SK-N-SH (cell line): ENCODE measurements around the gene PARD3. TPM values are rescaled to one million over a fixed set of nuclear protein-coding genes. Genes with fewer than 3 reads are reported as not detected.

Experiments used
- CTCF ChIA-PET: fragments of 300-600, 350-600 bp; formaldehyde crosslinking; extraction: SDS; loops from one replicate; lab custom pipeline; 2021; lab: Yijun Ruan, JAX
- POLR2A ChIA-PET: fragments of 350-600 bp; sonication (Branson Sonifier 250); formaldehyde crosslinking; extraction: SDS; loops from one replicate; lab custom pipeline; 2020; ENCODE audit warnings: antibody characterized with exemption, inconsistent platforms; lab: Yijun Ruan, JAX
- DNase-seq: peaks from one replicate; pipeline ENCODE4 v3.0.0; 2012
- H2AFZ ChIP-seq: fragments of 200-600 bp; sonication (generic); 2 replicates; pipeline ENCODE4 v1.8.1; 2016; ENCODE audit warnings: antibody characterized with exemption, mild to moderate bottlenecking, low read depth
- H3F3A ChIP-seq: fragments of 200-600 bp; sonication (generic); replicated peaks from 2 replicates; pipeline ENCODE3; 2016; ENCODE audit warnings: antibody characterized with exemption, mild to moderate bottlenecking; ENCODE audit not compliant: insufficient read depth
- H3K27ac ChIP-seq, 2 experiments: fragments of 200-500 bp in 1 of 2; fragments of 200-600 bp in 1 of 2; sonication (Bioruptor generic) in 1 of 2; sonication (generic), shearing (Covaris generic) in 1 of 2; 2 replicates each; pipeline versions ENCODE4 v1.5.1 to v1.6.1; 2014 to 2016; ENCODE audit warnings: low read depth in 2 of 2, inconsistent platforms in 1 of 2, low read length in 1 of 2, mild to moderate bottlenecking in 1 of 2, mixed read lengths in 1 of 2
- H3K27me3 ChIP-seq: fragments of 200-600 bp; sonication (generic), shearing (Covaris generic); 2 replicates; pipeline ENCODE4 v1.6.1; 2016; ENCODE audit warnings: mixed run types; ENCODE audit not compliant: insufficient read depth
- H3K36me3 ChIP-seq, 2 experiments: fragments of 200-500 bp in 1 of 2; fragments of 200-600 bp in 1 of 2; sonication (Bioruptor generic) in 1 of 2; sonication (generic) in 1 of 2; replicated peaks in 1 of 2; 2 replicates each; pipeline versions ENCODE3 to v1.5.1; 2014 to 2016; ENCODE audit warnings: low read length in 1 of 2, mild to moderate bottlenecking in 1 of 2; ENCODE audit not compliant: insufficient read depth in 2 of 2, control insufficient read depth in 1 of 2
- H3K4me1 ChIP-seq, 2 experiments: fragments of 200-500 bp in 1 of 2; fragments of 200-600 bp in 1 of 2; sonication (Bioruptor generic) in 1 of 2; sonication (generic), shearing (Covaris generic) in 1 of 2; 2 replicates each; pipeline versions ENCODE4 v1.5.1 to v1.6.1; 2014 to 2016; ENCODE audit warnings: low read depth in 1 of 2, low read length in 1 of 2, mixed run types in 1 of 2; ENCODE audit not compliant: insufficient read depth in 2 of 2, control insufficient read depth in 1 of 2
- H3K4me2 ChIP-seq: fragments of 200-600 bp; sonication (generic), shearing (Covaris generic); 2 replicates; pipeline ENCODE4 v1.6.1; 2017; ENCODE audit warnings: mixed run types
- H3K4me3 ChIP-seq, 2 experiments: fragments of 200-500 bp in 1 of 2; fragments of 200-600 bp in 1 of 2; sonication (Bioruptor generic) in 1 of 2; sonication (generic), shearing (Covaris generic) in 1 of 2; 2 replicates each; pipeline versions ENCODE4 v1.5.1 to v1.8.1; 2014 to 2016; ENCODE audit warnings: low read depth in 2 of 2, inconsistent platforms in 1 of 2, low read length in 1 of 2, mild to moderate bottlenecking in 1 of 2, mixed read lengths in 1 of 2, moderate library complexity in 1 of 2
- H3K79me2 ChIP-seq: fragments of 200-600 bp; sonication (generic); 2 replicates; pipeline ENCODE4 v1.8.1; 2017; ENCODE audit warnings: mild to moderate bottlenecking; ENCODE audit not compliant: insufficient read depth
- H3K9ac ChIP-seq: fragments of 200-600 bp; sonication (generic); 2 replicates; pipeline ENCODE4 v1.6.1; 2017; ENCODE audit warnings: mixed run types
- H3K9me2 ChIP-seq: fragments of 200-600 bp; sonication (generic); 2 replicates; pipeline ENCODE4 v1.6.1; 2017; ENCODE audit warnings: mixed run types
- H3K9me3 ChIP-seq: fragments of 200-600 bp; sonication (generic); 2 replicates; pipeline ENCODE4 v1.6.1; 2017; ENCODE audit warnings: mixed run types, mild to moderate bottlenecking, moderate library complexity
- H4K20me1 ChIP-seq: fragments of 200-600 bp; sonication (generic); 2 replicates; pipeline ENCODE4 v1.6.1; 2017; ENCODE audit warnings: mild to moderate bottlenecking, mixed run types; ENCODE audit not compliant: insufficient read depth
- CHD2 ChIP-seq: fragments of 150-350 bp; IDR thresholded peaks from 2 replicates; pipeline ENCODE4 v1.6.1; 2018; ENCODE audit warnings: low read length; ENCODE audit not compliant: partially characterized antibody
- ELF1 ChIP-seq: IDR thresholded peaks from 2 replicates; pipeline ENCODE4 v1.4.0; 2012
- EP300 ChIP-seq, 2 experiments: IDR thresholded peaks; 2 replicates each; pipeline versions ENCODE4 v1.4.0 to v1.6.1; 2012; ENCODE audit warnings: borderline replicate concordance in 1 of 2, low read depth in 1 of 2, low read length in 1 of 2
- EZH2phosphoT487 ChIP-seq: fragments of 200-600 bp; sonication (generic); IDR thresholded peaks from 2 replicates; pipeline ENCODE4 v1.6.1; 2017; ENCODE audit warnings: low read depth, mixed run types, mild to moderate bottlenecking, antibody characterized with exemption, moderate library complexity, borderline replicate concordance
- FOSL2 ChIP-seq: IDR thresholded peaks from 2 replicates; pipeline ENCODE4 v1.4.0; 2012; ENCODE audit warnings: low read depth, mild to moderate bottlenecking, moderate library complexity, borderline replicate concordance
- FOXM1 ChIP-seq: IDR thresholded peaks from 2 replicates; pipeline ENCODE4 v1.4.0; 2012; ENCODE audit warnings: low read depth, mild to moderate bottlenecking
- GABPA ChIP-seq: IDR thresholded peaks from 2 replicates; pipeline ENCODE4 v1.4.0; 2012; ENCODE audit warnings: low read depth, mild to moderate bottlenecking
- GATA2 ChIP-seq: sonication (generic); formaldehyde crosslinking; IDR thresholded peaks from 2 replicates; pipeline ENCODE4 v1.5.0; 2020; ENCODE audit warnings: mild to moderate bottlenecking, missing genetic modification reagents
- JUND ChIP-seq: IDR thresholded peaks from 2 replicates; pipeline ENCODE4 v1.4.0; 2012
- MEF2A ChIP-seq: IDR thresholded peaks from 2 replicates; pipeline ENCODE4 v1.4.0; 2012; ENCODE audit warnings: low read depth, borderline replicate concordance
- MXI1 ChIP-seq: IDR thresholded peaks from 2 replicates; pipeline ENCODE4 v1.6.1; 2012; ENCODE audit warnings: mild to moderate bottlenecking, low read depth, low read length, improper control_type of control experiment
- NFIC ChIP-seq: IDR thresholded peaks from 2 replicates; pipeline ENCODE4 v1.4.0; 2012; ENCODE audit warnings: borderline replicate concordance
- POLR2AphosphoS5 ChIP-seq: IDR thresholded peaks from 2 replicates; pipeline ENCODE4 v1.6.1; 2012; ENCODE audit warnings: low read depth, low read length
- RCOR1 ChIP-seq: fragments of 150-350 bp; IDR thresholded peaks from 2 replicates; pipeline ENCODE4 v1.6.1; 2017; ENCODE audit warnings: antibody characterized with exemption, low read length
- REST ChIP-seq: IDR thresholded peaks from 2 replicates; pipeline ENCODE4 v1.6.1; 2012; ENCODE audit warnings: mild to moderate bottlenecking, low read depth, low read length, moderate library complexity
- RFX5 ChIP-seq: IDR thresholded peaks from 2 replicates; pipeline ENCODE4 v1.6.1; 2012; ENCODE audit warnings: mild to moderate bottlenecking, improper control_type of control experiment, low read length
- RXRA ChIP-seq: IDR thresholded peaks from 2 replicates; pipeline ENCODE4 v1.4.0; 2012; ENCODE audit warnings: low read depth, mild to moderate bottlenecking, borderline replicate concordance
- SIN3A ChIP-seq: IDR thresholded peaks from 2 replicates; pipeline ENCODE4 v1.6.1; 2012; ENCODE audit warnings: low read depth, mild to moderate bottlenecking, low read length, moderate library complexity, borderline replicate concordance
- SMC3 ChIP-seq: IDR thresholded peaks from 2 replicates; pipeline ENCODE4 v1.6.1; 2012; ENCODE audit warnings: low read depth, low read length, improper control_type of control experiment
- TAF1 ChIP-seq: IDR thresholded peaks from 2 replicates; pipeline ENCODE4 v1.6.1; 2012; ENCODE audit warnings: low read depth, mild to moderate bottlenecking, low read length, moderate library complexity, borderline replicate concordance
- TCF12 ChIP-seq: IDR thresholded peaks from 2 replicates; pipeline ENCODE4 v1.4.0; 2012
- TEAD4 ChIP-seq: IDR thresholded peaks from 2 replicates; pipeline ENCODE4 v1.4.0; 2012; ENCODE audit warnings: mild to moderate bottlenecking, borderline replicate concordance; ENCODE audit not compliant: insufficient read depth
- USF1 ChIP-seq: IDR thresholded peaks from 2 replicates; pipeline ENCODE4 v1.4.0; 2012; ENCODE audit warnings: low read depth, borderline replicate concordance
- YY1 ChIP-seq: IDR thresholded peaks from 2 replicates; pipeline ENCODE4 v1.4.0; 2012; ENCODE audit warnings: low read depth, mild to moderate bottlenecking
- WGBS: methylation state at CpG from one replicate; pipeline ENCODE4 v1.1.6; 2017; ENCODE audit warnings: low lambda C conversion rate; 5-methylcytosine and 5-hydroxymethylcytosine counted together
- polyA plus RNA-seq, 3 experiments: library from polyadenylated mRNA; depleted of rRNA; stranded (reverse); fragments of >200 nt; gene quantifications; 2 replicates each; pipeline ENCODE4 v1.2.3, GENCODE V29; 2012
- TF ChIP-seq, protein P1 (sequence below): IDR thresholded peaks from 2 replicates; pipeline ENCODE4 v1.4.0; 2012; ENCODE audit warnings: low read depth
- TF ChIP-seq, protein P2 (sequence below): fragments of 150-350 bp; IDR thresholded peaks from 2 replicates; pipeline ENCODE4 v1.6.1; 2016; ENCODE audit warnings: mild to moderate bottlenecking, low read depth, low read length

The PARD3 gene
- polyA plus RNA-seq, 1 of the 3 experiments (the other 2 are of a cell fraction) = 29.4 TPM

DNA sequence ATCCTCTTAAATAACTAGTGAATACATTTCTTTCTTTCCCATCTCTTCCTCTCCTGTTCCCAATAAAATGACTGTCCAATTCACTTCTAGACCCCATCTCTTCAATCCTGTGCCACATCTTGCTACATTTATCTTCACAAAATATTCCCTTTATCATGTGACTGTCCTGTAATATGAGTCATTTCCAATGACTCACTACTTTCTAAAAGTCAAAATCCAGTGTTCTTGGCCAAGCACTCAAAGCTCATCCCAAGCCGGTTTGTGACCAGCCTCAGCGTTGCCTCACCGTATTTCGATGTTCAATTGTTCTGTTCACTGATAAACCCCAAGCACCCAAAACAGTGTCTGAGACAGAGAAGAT is 104.7 kb downstream of the PARD3 start:
- 69% methylated on average over 4 of the region's 4 CpGs for WGBS
- TF ChIP-seq POLR2AphosphoS5 (no peak), EZH2phosphoT487 (no peak), EP300 (IDR thresholded peaks at IDR 0.05; ENCODE audit: borderline replicate concordance in 1 of 2, low read depth in 1 of 2, low read length in 1 of 2) (no peak), MEF2A (no peak), FOSL2 (peak; percentile 84), ELF1 (no peak), FOXM1 (no peak), GABPA (no peak), GATA2 (CRISPR knock-in tag) (no peak), USF1 (peak; percentile 66; the same call in 1 of the 2 replicates), YY1 (no peak), TAF1 (no peak), RCOR1 (no peak), JUND (peak; percentile 76), RXRA (no peak), TCF12 (peak; percentile 10; the same call in 1 of the 2 replicates), RFX5 (no peak), REST (no peak), TEAD4 (no peak), SIN3A (no peak), CHD2 (no peak), MXI1 (no peak), SMC3 (no peak), NFIC (no peak)
- TF ChIP-seq, protein P1, sequence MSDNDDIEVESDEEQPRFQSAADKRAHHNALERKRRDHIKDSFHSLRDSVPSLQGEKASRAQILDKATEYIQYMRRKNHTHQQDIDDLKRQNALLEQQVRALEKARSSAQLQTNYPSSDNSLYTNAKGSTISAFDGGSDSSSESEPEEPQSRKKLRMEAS = no peak
- TF ChIP-seq, protein P2, sequence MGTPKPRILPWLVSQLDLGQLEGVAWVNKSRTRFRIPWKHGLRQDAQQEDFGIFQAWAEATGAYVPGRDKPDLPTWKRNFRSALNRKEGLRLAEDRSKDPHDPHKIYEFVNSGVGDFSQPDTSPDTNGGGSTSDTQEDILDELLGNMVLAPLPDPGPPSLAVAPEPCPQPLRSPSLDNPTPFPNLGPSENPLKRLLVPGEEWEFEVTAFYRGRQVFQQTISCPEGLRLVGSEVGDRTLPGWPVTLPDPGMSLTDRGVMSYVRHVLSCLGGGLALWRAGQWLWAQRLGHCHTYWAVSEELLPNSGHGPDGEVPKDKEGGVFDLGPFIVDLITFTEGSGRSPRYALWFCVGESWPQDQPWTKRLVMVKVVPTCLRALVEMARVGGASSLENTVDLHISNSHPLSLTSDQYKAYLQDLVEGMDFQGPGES = no peak
- H3K4me3 ChIP-seq = no peak overlapping the region
- peaks cover 5 to 8% of the 10 kb centered on the region in 2 experiments; a peak in 3 of 4 replicates for H3K4me1 ChIP-seq
- peaks cover 20% of the 10 kb centered on the region for H4K20me1 ChIP-seq
- H3K36me3 ChIP-seq = no peaks in the 10 kb centered on the region
- peaks cover 20% of the 10 kb centered on the region for H3F3A ChIP-seq
- H3K27ac ChIP-seq = peak overlapping the region in 1 of 2 experiments; percentile 64; a peak in 2 of 4 replicates
- H3K9ac ChIP-seq = no peak overlapping the region
- CTCF ChIA-PET = interaction anchor here (1.1 to 3.9 kb wide), 2 partner anchors 13 to 284 kb away, joined by 3 to 23 read pairs; no protein-coding TSS in a partner anchor
- H2AFZ ChIP-seq = no peak overlapping the region
- POLR2A ChIA-PET = no interaction called here
- H3K79me2 ChIP-seq = peaks cover 83% of the 10 kb centered on the region
- no peak for DNase-seq
- no peaks in the 10 kb centered on the region for H3K9me2 ChIP-seq
- no peaks in the 10 kb centered on the region for H3K9me3 ChIP-seq
- no peaks in the 10 kb centered on the region for H3K27me3 ChIP-seq
- H3K4me2 ChIP-seq = peak overlapping the region; percentile 10; the same call in 1 of the 2 replicates
